Activated CD8-positive, alpha-beta T cell treated with anti-CD3 and anti-CD28 coated beads for 36 hours (primary cell): ENCODE results near the gene ERLEC1. TPM values are rescaled to one million over a fixed set of nuclear protein-coding genes. Genes with fewer than 3 reads are reported as not detected.
A peak's percentile ranks its signal among the peaks of the same experiment; 100 is the strongest.

Source experiments
- ATAC-seq: fragments of 200-7000 bp; cut with Tn5 transposase; one replicate; pipeline ENCODE4 v1.10.0; 2021; ENCODE audit warnings: mild to moderate bottlenecking, moderate library complexity
- CTCF ChIA-PET: fragments of 350-600 bp; sonication (Branson Sonifier 250); formaldehyde crosslinking; loops from one replicate; lab custom pipeline; 2021; ENCODE audit warnings: antibody characterized with exemption; lab: Charles Lee
- POLR2A ChIA-PET: fragments of 350-600 bp; sonication (Branson Sonifier 250); formaldehyde crosslinking; loops from one replicate; lab custom pipeline; 2021; ENCODE audit warnings: antibody characterized with exemption; lab: Charles Lee
- DNase-seq: peaks from one replicate; pipeline ENCODE4 v3.0.0-alpha.2; 2020
- H3K27ac Mint-ChIP-seq: one replicate; pipeline ENCODE4 v1.8.0; 2021; ENCODE audit warnings: mild to moderate bottlenecking, mixed read lengths
- H3K27me3 Mint-ChIP-seq: one replicate; pipeline ENCODE4 v1.8.0; 2021; ENCODE audit warnings: mixed read lengths
- H3K36me3 Mint-ChIP-seq: one replicate; pipeline ENCODE4 v1.8.0; 2021; ENCODE audit warnings: low read depth, mixed read lengths
- H3K4me1 Mint-ChIP-seq: one replicate; pipeline ENCODE4 v1.8.0; 2021; ENCODE audit warnings: low read depth, mixed read lengths
- H3K4me3 Mint-ChIP-seq: one replicate; pipeline ENCODE4 v1.8.0; 2021; ENCODE audit warnings: mild to moderate bottlenecking, moderate library complexity, mixed read lengths
- H3K9me3 Mint-ChIP-seq: one replicate; pipeline ENCODE4 v1.8.0; 2021; ENCODE audit warnings: mixed read lengths
- intact Hi-C: fragments of 100-400 bp; cut with micrococcal nuclease; formaldehyde crosslinking; loops from one replicate; pipeline ENCODE4 v1.10.0; 2022
- total RNA-seq, 2 experiments: library from RNA; stranded (reverse); gene quantifications; one replicate each; pipeline ENCODE4 v1.2.3, GENCODE V29; 2021
- TF ChIP-seq, protein P1 (sequence below): fragments of 200-600 bp; IDR thresholded peaks from one replicate; pipeline ENCODE4 v1.8.0; 2022; ENCODE audit warnings: antibody characterized with exemption, mild to moderate bottlenecking

Gene ERLEC1
- total RNA-seq, 2 experiments from 2014 or later: 15.6 to 19.2 TPM

DNA sequence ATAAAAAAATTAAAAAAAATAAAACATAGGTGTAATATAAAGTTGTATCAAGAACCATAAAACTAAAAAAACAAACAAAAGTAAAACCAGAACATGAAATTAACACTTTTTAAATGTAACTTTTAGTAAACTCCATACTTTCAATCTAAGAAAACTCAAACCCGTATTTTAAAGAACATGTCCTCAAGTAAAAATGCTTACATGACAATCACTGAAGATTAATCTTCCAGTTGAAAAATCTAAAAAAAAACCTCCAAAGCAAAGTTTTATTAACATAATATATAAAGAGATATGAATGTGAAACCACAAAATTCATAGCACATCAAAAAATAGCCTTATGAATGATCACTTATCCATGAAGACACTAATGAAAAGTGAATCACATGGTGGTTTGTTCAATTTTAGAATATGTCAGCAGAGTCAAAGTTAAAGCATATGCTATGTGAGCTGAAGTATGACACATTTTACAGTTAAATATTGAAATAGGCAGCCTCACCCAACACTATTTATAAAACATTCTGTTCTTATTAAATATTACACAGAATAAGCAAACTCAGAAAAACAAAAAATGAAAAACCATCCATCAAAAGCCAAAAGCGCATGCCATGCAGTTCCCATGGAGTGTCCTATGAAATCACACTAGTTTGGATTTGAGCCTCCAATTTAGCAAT is 42.3 kb upstream of the ERLEC1 start:
- Mint-ChIP-seq H3K9me3 (no peaks in the 10 kb centered on the region), H3K27me3 (no peaks in the 10 kb centered on the region), H3K4me1 (peaks cover 7% of the 10 kb centered on the region), H3K36me3 (peaks cover 24% of the 10 kb centered on the region), H3K27ac (no peak overlapping the region), H3K4me3 (no peak overlapping the region)
- DNase-seq (no peak), ATAC-seq (no peak)
- ChIA-PET CTCF (interaction anchor here (0.9 kb wide), 1 partner anchor 122 kb away, joined by 4 read pairs; no protein-coding TSS in a partner anchor), POLR2A (interaction anchor here (0.6 to 1.8 kb wide), 2 partner anchors 22 to 328 kb away, joined by 4 to 8 read pairs; partner anchors contain the start of gene CHAC2)
- intact Hi-C loops: no loop called here
- TF ChIP-seq, protein P1, sequence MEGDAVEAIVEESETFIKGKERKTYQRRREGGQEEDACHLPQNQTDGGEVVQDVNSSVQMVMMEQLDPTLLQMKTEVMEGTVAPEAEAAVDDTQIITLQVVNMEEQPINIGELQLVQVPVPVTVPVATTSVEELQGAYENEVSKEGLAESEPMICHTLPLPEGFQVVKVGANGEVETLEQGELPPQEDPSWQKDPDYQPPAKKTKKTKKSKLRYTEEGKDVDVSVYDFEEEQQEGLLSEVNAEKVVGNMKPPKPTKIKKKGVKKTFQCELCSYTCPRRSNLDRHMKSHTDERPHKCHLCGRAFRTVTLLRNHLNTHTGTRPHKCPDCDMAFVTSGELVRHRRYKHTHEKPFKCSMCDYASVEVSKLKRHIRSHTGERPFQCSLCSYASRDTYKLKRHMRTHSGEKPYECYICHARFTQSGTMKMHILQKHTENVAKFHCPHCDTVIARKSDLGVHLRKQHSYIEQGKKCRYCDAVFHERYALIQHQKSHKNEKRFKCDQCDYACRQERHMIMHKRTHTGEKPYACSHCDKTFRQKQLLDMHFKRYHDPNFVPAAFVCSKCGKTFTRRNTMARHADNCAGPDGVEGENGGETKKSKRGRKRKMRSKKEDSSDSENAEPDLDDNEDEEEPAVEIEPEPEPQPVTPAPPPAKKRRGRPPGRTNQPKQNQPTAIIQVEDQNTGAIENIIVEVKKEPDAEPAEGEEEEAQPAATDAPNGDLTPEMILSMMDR: no peak

DNA sequence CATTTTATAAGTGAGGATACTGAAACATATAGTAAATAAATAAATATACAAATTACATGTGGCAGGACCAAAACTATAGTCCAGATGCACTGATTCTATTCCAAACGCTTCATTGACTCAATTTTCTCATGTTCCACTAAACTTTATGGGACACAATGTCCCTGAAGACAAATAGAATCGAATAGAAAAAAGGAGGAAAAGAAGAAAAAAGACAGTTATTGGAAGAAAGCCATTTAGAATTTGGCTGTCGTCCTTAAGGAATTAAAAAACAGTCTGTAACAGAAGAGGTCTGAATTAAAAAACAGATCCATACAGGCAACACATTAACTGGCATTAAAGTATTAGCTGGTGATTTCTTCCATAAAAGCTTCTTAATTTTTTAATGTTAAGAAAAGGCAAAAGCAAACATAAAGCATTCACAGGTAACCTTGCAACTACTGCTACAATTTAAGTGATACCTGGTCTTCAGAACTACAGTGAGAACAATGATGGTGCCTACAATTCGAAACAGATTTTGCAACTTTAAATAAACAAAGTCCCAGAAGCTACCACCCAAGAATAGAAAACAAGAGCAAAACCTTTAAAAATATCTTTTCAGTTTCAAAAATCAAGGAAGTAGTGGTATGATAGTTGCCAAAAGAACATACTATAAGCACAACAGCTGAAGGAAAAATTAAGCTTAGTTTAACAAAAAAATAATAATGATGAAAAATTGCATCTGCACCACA is 36.6 kb upstream of the ERLEC1 start:
- no peak for DNase-seq
- Mint-ChIP-seq H3K27ac (peak overlapping the region; percentile 32), H3K9me3 (no peaks in the 10 kb centered on the region), H3K36me3 (peaks cover 15% of the 10 kb centered on the region), H3K27me3 (no peaks in the 10 kb centered on the region), H3K4me3 (no peak overlapping the region), H3K4me1 (peaks cover 25% of the 10 kb centered on the region)
- ChIA-PET CTCF (interaction anchor here (1.1 kb wide), 1 partner anchor 17 kb away, joined by 4 read pairs; the partner anchor contains the start of gene CHAC2), POLR2A (interaction anchor here (0.7 to 1.2 kb wide), 3 partner anchors 17 to 37 kb away, joined by 3 to 6 read pairs (median 3); partner anchors contain the start of gene CHAC2)
- TF ChIP-seq, protein P1: no peak
- ATAC-seq: no peak
- intact Hi-C loops: no loop called here

DNA sequence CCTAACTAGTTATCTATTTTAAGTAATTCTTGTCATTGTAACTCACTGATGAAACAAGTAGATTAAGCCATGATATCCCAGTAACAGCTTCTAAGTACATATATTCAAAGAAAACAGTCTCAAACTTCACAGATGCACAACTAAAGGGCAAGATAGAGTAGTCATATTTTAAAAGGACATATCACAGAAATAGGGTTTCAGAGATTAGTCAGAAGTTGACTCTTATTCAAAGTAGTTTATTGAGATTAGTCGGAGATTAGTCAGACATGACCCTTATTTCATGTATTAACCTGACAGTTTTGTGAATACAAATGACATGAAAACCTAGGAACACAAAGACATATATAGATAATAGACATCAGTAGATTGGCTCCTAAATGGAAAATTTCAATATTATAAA is 35.1 kb upstream of the ERLEC1 start:
- H3K4me3 Mint-ChIP-seq: peak overlapping the region; percentile 15
- H3K9me3 Mint-ChIP-seq: no peaks in the 10 kb centered on the region
- POLR2A ChIA-PET: interaction anchor here (0.7 kb wide), 1 partner anchor 9 kb away, joined by 4 read pairs; no protein-coding TSS in a partner anchor
- H3K36me3 Mint-ChIP-seq: peaks cover 19% of the 10 kb centered on the region
- intact Hi-C loops: no loop called here
- peak overlapping the region; percentile 83 for H3K27ac Mint-ChIP-seq
- H3K4me1 Mint-ChIP-seq: peaks cover 25% of the 10 kb centered on the region
- TF ChIP-seq, protein P1: no peak
- peak; percentile 95 for ATAC-seq
- no peaks in the 10 kb centered on the region for H3K27me3 Mint-ChIP-seq
- DNase-seq: no peak
- CTCF ChIA-PET: no interaction called here

DNA sequence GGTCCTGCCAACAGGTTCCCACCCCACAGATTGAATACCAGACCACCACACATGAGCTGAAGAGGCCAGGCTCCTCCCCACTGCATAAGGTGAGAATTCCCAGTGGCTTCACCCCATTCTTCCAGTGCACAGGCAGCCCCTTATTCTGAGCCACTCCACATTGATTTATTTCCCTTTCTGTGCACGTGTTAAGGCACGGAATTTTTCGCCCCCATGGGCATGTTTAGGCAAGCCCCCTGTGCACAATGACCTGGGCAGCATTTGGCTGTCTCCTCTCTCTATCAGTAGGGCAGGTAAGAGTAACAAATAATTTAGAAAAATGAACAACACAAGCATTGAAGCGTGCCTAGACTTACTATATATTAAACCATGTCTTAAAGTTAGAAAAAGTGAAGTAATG is 34.5 kb upstream of the ERLEC1 start:
- POLR2A ChIA-PET: interaction anchor here (0.7 kb wide), 1 partner anchor 16 kb away, joined by 3 read pairs; the partner anchor contains the start of gene CHAC2

More for the DNA sequence above, 34.5 kb upstream of the ERLEC1 start:
- Mint-ChIP-seq H3K27ac (peak overlapping the region; percentile 83), H3K36me3 (peaks cover 22% of the 10 kb centered on the region), H3K4me1 (peaks cover 25% of the 10 kb centered on the region), H3K27me3 (no peaks in the 10 kb centered on the region), H3K4me3 (no peak overlapping the region), H3K9me3 (no peaks in the 10 kb centered on the region)
- DNase-seq (no peak), ATAC-seq (no peak)
- TF ChIP-seq, protein P1: no peak
- CTCF ChIA-PET: no interaction called here
- intact Hi-C loops: no loop called here
